ENCODE results near the gene MYMK.

DNA sequence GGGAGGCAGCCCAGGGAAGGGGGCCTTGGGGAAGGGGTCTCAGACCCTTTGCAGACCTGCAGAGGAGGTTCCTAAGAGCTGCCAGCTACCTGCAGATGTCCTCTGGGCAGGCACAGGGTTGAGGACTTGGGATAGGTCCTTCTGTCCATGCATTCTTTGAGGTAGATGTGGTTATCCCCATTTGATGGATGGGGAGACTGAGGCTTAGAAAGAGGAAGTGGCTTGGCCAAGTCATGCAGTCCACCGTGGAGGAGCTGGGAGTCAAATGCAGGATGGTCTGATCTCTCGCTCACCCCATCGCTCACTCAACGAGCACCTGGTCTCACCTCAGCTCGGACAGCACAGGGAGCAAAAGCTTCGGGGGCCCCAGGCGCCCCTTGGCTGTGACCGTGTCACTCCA lies 30.0 kb upstream of the MYMK start:
- TF ChIP-seq, protein P1, sequence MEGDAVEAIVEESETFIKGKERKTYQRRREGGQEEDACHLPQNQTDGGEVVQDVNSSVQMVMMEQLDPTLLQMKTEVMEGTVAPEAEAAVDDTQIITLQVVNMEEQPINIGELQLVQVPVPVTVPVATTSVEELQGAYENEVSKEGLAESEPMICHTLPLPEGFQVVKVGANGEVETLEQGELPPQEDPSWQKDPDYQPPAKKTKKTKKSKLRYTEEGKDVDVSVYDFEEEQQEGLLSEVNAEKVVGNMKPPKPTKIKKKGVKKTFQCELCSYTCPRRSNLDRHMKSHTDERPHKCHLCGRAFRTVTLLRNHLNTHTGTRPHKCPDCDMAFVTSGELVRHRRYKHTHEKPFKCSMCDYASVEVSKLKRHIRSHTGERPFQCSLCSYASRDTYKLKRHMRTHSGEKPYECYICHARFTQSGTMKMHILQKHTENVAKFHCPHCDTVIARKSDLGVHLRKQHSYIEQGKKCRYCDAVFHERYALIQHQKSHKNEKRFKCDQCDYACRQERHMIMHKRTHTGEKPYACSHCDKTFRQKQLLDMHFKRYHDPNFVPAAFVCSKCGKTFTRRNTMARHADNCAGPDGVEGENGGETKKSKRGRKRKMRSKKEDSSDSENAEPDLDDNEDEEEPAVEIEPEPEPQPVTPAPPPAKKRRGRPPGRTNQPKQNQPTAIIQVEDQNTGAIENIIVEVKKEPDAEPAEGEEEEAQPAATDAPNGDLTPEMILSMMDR (IDR thresholded peaks at IDR 0.05): no peak
- TF ChIP-seq POLR2A (IDR thresholded peaks at IDR 0.05): no peak
